NCI-H524 treated with DMSO at 0.1 percent for 48 hours (cell line): ENCODE data around the gene TTC28.
"Not testable (repeated sequence)": the region's sequence is repeated elsewhere in the genome, so short reads cannot be mapped to it uniquely, and the experiment has no call there.

Source experiments
- DNase-seq: peaks from one replicate; lab custom pipeline; 2025; lab: John Stamatoyannopoulos, UW

TTC28 gene

GRCh38 chr22:28604966-28605761, 74.5 kb downstream of the TTC28 start:
- DNase-seq = no peak

- DNase-seq = no peak
Measured at GRCh38 chr22:28601915-28602314, 77.7 kb downstream of the TTC28 start.

DNA sequence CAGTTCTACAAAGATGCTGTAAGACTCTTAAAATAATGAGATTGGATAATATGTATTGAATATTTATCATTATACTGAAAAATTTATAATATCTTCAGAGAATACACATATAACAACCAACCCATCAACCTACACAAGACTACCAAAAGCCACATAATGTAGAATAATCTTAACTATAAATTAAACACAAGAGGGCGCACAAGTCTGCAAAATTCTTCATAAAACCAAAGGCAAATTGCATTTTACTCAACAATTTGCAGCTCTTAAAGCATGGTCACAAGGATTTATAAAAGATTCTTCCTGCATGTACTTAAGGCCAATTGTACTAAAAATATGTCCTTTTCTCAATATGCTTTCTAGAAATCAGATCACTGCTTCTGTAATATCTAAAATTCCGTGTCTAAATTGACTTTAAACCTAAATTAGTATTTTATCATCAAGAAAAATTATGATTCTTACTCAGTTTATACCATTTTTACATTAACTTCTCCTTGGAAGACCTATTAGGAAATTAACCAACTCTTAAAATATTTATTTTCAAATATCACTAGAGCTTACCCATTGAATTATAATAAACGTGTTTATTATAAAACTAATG, 79.0 kb downstream of the TTC28 start:
- DNase-seq = peak; percentile 39

GRCh38 chr22:28599693-28600092, 79.9 kb downstream of the TTC28 start:
- no peak for DNase-seq

DNA sequence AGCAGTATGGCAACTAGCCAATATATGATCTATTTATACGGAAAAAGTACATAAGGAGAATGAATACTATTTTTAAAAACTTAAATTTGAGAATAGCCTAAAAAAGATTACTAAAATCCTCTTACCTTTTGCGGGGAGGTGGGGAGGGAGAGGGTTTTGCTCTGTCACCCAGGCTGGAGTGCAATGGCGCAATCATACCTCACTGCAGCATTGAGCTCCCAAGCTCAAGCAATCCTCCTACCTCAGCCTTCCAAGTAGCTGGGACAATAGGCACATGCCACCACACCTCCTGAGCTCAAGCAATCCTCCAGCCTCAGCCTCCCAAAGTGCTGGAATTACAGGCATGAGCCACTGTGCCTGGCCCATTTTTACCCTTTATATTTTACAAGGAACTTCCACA, 82.0 kb downstream of the TTC28 start:
- no peak for DNase-seq

DNA sequence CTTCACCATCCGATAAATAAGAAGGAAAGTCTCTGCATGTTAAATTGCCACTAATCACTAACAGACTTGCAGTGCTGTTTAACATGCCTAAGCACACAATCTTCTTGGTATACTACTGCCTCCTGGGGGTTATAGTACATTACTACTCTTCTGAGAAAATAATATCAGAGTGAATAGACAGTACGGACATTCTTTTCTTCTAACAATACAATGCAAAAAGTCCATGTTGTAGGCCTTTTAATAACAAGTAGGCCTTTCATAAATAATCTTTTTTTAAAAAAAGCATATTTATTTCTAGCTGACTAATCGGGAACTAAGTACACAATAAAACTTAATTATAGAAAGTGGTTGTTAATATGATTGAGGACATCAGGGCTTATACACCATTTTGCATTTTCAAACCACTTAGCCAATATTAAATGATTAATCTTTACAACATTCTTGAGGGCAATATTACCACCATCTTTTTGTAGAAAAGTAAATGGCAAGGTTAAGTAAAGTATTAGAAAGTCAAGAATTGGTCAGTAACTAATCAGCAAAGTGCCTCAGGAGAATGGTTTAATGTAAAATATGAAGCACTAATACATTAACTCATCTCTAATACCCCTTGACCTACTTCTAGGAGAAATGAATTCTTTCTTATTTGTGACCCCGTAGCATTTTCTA, 84.7 kb downstream of the TTC28 start:
- DNase-seq = no peak

DNA sequence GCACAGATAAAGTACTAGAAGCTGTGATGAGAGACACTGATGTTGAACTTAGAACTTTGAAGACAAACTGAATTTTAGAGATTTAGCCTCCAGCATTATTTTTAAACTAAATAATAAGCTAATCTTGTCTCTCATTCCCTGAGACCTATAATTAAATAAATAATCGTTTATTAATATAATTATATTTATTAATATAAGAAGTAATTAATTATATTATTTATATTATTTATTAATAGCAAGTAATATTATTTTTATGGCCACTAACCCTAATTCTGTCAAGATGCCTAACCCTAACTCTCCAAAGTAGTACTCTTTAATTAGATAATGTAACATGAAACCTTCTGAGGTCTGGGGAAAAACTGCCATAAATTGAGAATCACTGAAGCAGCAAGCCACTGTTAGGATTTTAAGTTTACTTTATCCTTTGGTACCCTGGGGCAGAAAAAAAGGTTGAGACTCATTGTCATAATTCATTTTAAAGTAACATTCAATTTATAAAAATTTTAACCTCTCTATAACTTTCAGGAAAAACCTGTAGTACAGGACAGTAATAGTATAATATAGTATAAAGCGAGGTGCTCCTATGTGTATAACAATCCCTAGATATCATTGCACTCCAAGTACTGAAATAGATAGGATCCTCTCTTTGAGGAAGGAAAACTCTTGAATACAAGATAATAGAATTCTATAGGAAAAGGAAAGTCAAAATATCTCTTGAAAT, 85.4 kb downstream of the TTC28 start:
- no peak for DNase-seq

DNA sequence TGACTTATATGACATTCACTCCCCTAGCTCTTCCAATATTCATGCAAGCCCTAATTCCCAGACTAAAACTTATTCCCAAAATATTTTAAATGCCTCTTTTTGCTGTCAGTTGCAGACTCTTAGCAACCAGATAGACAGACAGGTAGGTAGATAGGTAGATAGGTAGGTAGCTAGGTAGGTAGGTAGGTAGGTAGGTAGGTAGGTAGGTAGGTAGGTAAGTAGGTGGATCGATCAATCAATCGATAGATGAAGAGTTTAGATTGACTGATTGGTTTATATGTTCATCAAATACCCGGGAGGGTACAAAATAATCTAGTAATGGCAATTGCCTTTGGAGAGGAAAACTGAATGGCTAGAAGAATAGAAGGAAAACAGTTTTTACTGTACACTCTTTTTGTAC, 86.3 kb downstream of the TTC28 start:
- no peak for DNase-seq

DNA sequence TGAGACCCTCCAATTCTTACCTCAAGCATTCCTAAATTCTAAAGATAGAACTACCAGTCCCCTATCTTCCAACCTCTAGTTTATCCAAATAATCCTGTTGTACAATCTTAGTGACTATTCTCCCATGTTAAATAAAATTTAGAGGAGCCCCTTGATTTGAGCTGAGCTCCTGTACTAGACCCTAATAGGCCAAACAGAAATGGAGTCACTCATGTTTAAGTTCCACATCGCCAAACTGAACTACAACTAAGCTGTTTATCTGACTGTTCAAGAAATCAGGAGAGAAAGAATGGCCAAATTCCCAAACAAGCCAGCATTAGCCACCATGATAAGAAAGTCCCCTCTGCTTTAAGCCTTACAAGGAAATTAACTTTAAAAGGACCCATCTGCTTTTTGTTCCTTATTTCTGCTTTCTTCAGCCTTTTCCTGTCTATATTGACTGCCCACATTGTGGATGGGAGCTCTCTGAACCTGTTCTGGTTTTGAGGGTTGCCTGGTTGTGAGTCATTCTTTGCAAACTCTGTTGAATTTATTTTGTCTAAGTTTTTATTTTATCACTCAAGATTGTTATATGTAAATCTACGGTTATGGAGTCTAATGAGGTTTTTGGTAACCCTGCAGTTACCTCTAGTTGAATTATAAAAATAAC, 90.4 kb downstream of the TTC28 start:
- no peak for DNase-seq

- no peak for DNase-seq
Measured at GRCh38 chr22:28585324-28585723, 94.3 kb downstream of the TTC28 start.

GRCh38 chr22:28582806-28583205, 96.8 kb downstream of the TTC28 start:
- DNase-seq = no peak

DNA sequence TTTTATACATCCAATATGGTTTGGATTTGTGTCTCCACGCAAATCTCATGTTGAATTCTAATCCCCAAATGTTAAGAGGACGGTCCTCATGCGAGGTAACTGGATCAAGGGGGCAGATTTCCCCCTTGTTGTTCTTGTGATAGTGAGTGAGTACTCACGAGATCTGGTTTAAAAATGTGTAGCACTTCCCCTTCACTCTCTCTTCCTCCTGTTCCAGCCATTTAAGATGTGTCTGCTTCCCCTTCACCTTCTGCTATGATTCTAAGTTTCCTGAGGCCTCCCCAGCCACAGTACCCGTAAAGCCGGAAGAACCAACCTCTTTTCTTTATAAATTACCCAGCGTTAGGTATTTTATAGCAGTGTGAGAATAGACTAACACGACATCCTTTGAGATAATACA, 98.6 kb downstream of the TTC28 start:
- no peak for DNase-seq

DNA sequence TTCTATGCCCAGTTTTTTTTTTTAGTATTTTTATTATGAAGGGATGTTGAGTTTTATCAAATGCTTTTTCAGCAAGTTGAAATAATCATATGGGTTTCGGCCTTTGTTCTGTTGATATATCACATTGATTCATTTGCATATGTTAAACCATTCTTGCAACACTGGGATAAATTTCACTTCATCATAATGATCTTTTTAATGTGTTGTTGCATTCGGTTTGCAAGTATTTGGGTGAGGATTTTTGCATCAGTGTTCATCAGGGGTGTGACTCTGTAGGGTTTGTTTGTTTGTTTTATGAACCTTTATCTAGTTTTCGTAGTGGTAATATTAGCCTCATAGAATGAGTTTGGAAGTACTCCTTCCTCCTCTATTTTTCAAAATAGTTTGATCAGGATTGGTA, 103.5 kb downstream of the TTC28 start:
- DNase-seq = no peak

DNA sequence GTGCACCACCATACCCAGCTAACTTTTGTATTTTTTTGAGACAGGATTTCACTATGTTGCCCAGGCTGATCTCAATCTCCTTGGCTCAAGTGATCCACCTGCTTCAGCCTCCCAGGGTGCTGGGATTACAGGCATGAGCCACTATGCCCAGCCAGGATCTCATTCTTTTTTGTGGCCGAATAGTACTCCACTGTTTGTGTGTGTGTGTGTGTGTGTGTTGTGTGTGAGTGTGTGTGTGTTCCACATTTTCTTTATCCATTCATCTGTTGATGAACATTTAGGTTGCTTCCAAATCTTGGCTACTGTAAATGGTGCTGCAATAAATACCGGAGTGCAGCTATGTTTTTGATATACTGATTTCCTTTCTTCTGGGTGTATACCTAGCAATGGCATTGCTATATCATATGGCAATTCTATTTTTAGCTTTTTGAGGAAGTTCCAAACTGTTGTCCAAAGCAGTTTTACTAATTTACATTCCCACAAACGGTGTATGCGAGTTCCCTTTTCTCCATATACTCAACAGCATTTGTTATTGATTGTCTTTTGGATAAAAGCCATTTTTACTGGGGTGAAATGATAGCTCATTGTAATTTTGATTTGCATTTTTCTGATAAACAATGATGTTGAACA, 105.4 kb downstream of the TTC28 start:
- DNase-seq = no peak

DNA sequence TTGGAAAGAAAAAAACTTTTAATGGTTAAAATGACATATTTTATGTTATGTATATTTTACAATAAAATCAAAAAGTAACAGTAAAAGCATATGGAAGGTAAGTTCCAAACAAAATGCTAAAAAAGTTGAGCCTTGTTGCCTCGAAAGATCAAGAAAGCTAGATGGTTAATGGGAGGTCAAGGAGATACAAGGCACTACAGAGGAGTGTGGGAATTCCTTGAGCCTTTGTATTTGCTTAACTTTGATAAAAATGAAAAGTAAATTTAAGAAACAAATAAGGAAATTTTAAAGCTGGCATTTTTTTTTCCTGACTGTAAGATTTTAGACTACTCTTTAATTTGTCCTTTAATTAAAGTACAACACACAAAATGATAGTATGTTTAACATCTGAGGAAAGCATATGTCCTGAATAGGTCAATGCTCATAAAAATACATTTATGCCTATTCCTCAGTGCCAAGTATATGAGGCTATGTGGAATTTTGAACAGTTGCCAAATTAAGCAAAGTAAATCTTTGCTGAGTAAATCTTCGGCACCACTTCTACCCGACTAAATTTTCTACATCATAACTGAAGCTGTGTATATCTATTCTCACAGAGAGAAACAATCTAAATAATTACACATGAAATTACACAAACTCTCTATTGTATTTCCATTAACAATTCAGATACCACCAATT, 108.8 kb downstream of the TTC28 start:
- no peak for DNase-seq

GRCh38 chr22:28568974-28569373, 110.7 kb downstream of the TTC28 start:
- DNase-seq = not testable (repeated sequence)

DNA sequence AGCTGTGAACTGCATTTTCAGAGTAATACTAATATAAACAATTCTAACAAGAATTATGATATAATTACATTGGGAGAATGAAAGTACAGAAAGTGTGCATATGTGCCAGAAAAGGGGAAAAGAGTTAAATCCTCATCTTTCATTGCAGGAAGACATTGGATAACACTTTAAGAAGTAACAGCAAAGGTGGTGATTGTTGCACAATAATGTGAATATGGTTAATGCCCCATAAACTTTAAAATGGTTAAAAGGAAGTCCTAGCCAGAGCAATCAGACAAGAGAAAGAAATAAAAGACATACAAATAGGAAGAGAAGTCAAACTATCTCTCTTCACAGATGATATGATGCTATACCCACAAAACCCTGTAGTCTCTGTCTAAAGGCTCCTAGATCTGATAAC, 111.5 kb downstream of the TTC28 start:
- DNase-seq = no peak

DNA sequence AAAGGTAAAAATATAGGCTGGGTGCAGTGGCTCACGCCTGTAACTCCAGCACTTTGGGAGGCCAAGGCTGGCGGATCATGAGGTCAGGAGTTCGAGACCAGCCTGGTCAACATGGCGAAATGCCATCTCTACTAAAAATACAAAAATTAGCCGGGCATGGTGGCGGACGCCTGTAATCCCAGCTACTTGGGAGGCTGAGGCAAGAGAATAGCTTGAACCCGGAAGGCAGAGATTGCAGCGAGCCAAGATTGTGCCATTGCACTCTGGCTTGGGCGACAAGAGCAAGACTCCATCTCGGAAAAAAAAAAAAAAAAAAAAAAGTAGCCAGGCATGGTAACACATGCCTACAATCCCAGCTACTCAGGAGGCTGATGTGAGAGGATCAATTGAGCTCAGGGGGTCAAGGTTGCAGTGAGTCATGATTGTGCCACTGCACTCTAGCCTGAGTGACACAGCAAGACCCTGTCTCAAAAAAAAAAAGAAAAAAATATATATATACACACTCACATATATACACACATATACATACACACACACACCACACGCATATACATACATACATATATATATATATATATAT, 112.6 kb downstream of the TTC28 start:
- not testable (repeated sequence) for DNase-seq

- no peak for DNase-seq
Measured at GRCh38 chr22:28563636-28564035, 116.0 kb downstream of the TTC28 start.

GRCh38 chr22:28562324-28562723, 117.3 kb downstream of the TTC28 start:
- no peak for DNase-seq

DNA sequence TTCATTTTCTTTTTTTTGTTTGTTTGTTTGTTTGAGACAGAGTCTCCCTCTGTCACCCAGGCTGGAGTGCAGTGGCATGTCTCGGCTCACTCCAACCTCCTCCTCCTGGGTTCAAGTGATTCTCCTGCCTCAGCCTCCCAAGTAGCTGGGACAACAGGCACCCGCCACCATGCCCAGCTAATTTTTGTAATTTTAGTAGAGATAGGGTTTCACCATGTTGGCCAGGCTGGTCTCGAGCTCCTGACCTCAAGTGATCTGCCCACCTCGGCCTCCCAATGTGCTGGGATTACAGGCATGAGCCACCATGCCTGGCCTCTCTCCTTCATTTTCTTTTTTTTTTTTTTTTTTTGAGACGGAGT, 118.9 kb downstream of the TTC28 start:
- not testable (repeated sequence) for DNase-seq
